Neural progenitor cell (in vitro differentiated cells): ENCODE measurements around the gene TIAM1. TPM values are rescaled to one million over a fixed set of nuclear protein-coding genes. Genes with fewer than 3 reads are reported as not detected.

Source experiments
- DNase-seq: peaks from one replicate; pipeline ENCODE4 v3.0.0-alpha.2; 2016; ENCODE audit warnings: low spot score
- H2AFZ ChIP-seq: fragments of 200-600 bp; sonication (generic); replicated peaks from 2 replicates; pipeline ENCODE4 v1.6.1; 2016; ENCODE audit warnings: antibody characterized with exemption
- H3F3A ChIP-seq: fragments of 200-600 bp; sonication (generic); 2 replicates; pipeline ENCODE4 v1.6.1; 2016; ENCODE audit warnings: antibody characterized with exemption, low read depth
- H3K27ac ChIP-seq: fragments of 200-600 bp; sonication (generic); 2 replicates; pipeline ENCODE4 v1.5.1; 2016; ENCODE audit warnings: mild to moderate bottlenecking
- H3K27me3 ChIP-seq: fragments of 200-600 bp; sonication (generic); 2 replicates; pipeline ENCODE4 v1.6.1; 2016; ENCODE audit warnings: mild to moderate bottlenecking, moderate library complexity
- H3K36me3 ChIP-seq: fragments of 200-600 bp; sonication (generic); 2 replicates; pipeline ENCODE4 v1.5.1; 2016
- H3K4me1 ChIP-seq: fragments of 200-600 bp; sonication (generic); 2 replicates; pipeline ENCODE4 v1.6.1; 2016; ENCODE audit warnings: mixed run types
- H3K4me2 ChIP-seq: fragments of 200-600 bp; sonication (generic); 2 replicates; pipeline ENCODE4 v1.6.1; 2016
- H3K4me3 ChIP-seq: fragments of 200-600 bp; sonication (generic); 2 replicates; pipeline ENCODE4 v1.5.1; 2016
- H3K79me2 ChIP-seq: fragments of 200-600 bp; sonication (generic); 2 replicates; pipeline ENCODE4 v1.6.1; 2016; ENCODE audit warnings: low read depth
- H3K9ac ChIP-seq: fragments of 200-600 bp; sonication (generic); 2 replicates; pipeline ENCODE4 v1.6.1; 2016
- H3K9me3 ChIP-seq: fragments of 200-600 bp; sonication (generic); 2 replicates; pipeline ENCODE4 v1.5.1; 2016; ENCODE audit warnings: low read depth
- H4K20me1 ChIP-seq: fragments of 200-600 bp; sonication (generic); 2 replicates; pipeline ENCODE4 v1.6.1; 2016; ENCODE audit warnings: low read depth
- H3K27ac Mint-ChIP-seq: 3 replicates; pipeline ENCODE4 v1.8.0; 2021; ENCODE audit warnings: mixed read lengths
- H3K27me3 Mint-ChIP-seq: 2 replicates; pipeline ENCODE4 v1.8.0; 2022; ENCODE audit warnings: low read depth, mild to moderate bottlenecking, inconsistent platforms, moderate library complexity, mixed read lengths; ENCODE audit not compliant: insufficient read depth
- H3K36me3 Mint-ChIP-seq: 3 replicates; pipeline ENCODE4 v1.8.0; 2021; ENCODE audit warnings: mixed read lengths
- H3K4me1 Mint-ChIP-seq: 3 replicates; pipeline ENCODE4 v1.8.0; 2021; ENCODE audit warnings: mixed read lengths
- H3K4me3 Mint-ChIP-seq: 3 replicates; pipeline ENCODE4 v1.8.0; 2021; ENCODE audit warnings: mild to moderate bottlenecking, moderate library complexity, mixed read lengths
- H3K9me3 Mint-ChIP-seq: 3 replicates; pipeline ENCODE4 v1.8.0; 2020; ENCODE audit warnings: mixed read lengths
- EZH2 ChIP-seq: fragments of 200-600 bp; sonication (generic); IDR thresholded peaks from 2 replicates; pipeline ENCODE4 v1.6.1; 2017; ENCODE audit warnings: antibody characterized with exemption, mild to moderate bottlenecking, moderate library complexity
- EZH2phosphoT487 ChIP-seq: fragments of 200-600 bp; sonication (generic); IDR thresholded peaks from 2 replicates; pipeline ENCODE4 v1.6.1; 2017; ENCODE audit warnings: antibody characterized with exemption
- total RNA-seq: library from RNA; depleted of rRNA; stranded (reverse); fragments of >200 nt; gene quantifications from 2 replicates; pipeline ENCODE4 v1.2.3, GENCODE V29; 2015; ENCODE audit warnings: low replicate concordance
- TF ChIP-seq, protein P1 (sequence below): fragments of 200-600 bp; sonication (generic); IDR thresholded peaks from 2 replicates; pipeline ENCODE4 v1.5.1; 2017; ENCODE audit warnings: antibody characterized with exemption, mild to moderate bottlenecking

TIAM1 gene
- total RNA-seq, 1 donor from 2014 or later: 27.2 TPM

DNA sequence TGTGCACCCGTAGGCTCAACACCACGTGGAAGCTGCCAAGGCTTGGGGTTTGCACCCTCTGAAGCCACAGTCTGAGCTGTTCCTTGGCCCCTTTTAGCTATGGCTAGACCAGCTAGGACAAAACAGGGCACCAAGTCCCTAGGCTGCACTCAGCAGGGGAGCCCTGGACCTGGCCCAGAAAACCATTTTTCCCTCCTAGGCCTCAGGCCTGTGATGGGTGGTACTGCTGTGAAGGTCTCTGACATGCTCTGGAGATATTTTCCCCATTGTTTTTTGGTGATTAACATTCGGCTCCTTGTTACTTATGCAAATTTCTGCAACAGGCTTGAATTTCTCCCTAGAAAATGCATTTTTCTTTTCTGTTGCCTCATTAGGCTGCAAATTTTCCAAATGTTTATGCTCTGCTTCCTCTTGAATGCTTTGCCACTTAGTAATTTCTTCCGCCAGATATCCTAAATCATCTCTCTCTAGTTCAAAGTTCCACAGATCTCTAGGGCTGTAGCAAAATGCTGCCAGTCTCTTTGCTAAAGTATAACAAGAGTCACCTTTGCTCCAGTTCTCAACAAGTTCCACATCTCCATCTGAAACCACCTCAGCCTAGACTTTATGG, 236.8 kb downstream of the TIAM1 start:
- no peak for DNase-seq
- Mint-ChIP-seq H3K27me3 (no peaks in the 10 kb centered on the region), H3K36me3 (peaks cover 21% of the 10 kb centered on the region), H3K27ac (no peak overlapping the region), H3K4me1 (peaks cover 10% of the 10 kb centered on the region), H3K9me3 (peaks cover 23% of the 10 kb centered on the region), H3K4me3 (no peak overlapping the region)
- Histone ChIP-seq H2AFZ (no peak overlapping the region), H3K36me3 (no peaks in the 10 kb centered on the region), H3K4me3 (no peak overlapping the region), H3F3A (no peaks in the 10 kb centered on the region), H3K4me1 (no peaks in the 10 kb centered on the region), H3K79me2 (no peaks in the 10 kb centered on the region), H3K27me3 (no peaks in the 10 kb centered on the region), H3K4me2 (no peak overlapping the region), H3K9me3 (no peaks in the 10 kb centered on the region), H3K9ac (no peak overlapping the region), H4K20me1 (no peaks in the 10 kb centered on the region), H3K27ac (no peak overlapping the region)
- TF ChIP-seq EZH2phosphoT487: no peak
- TF ChIP-seq, protein P1, sequence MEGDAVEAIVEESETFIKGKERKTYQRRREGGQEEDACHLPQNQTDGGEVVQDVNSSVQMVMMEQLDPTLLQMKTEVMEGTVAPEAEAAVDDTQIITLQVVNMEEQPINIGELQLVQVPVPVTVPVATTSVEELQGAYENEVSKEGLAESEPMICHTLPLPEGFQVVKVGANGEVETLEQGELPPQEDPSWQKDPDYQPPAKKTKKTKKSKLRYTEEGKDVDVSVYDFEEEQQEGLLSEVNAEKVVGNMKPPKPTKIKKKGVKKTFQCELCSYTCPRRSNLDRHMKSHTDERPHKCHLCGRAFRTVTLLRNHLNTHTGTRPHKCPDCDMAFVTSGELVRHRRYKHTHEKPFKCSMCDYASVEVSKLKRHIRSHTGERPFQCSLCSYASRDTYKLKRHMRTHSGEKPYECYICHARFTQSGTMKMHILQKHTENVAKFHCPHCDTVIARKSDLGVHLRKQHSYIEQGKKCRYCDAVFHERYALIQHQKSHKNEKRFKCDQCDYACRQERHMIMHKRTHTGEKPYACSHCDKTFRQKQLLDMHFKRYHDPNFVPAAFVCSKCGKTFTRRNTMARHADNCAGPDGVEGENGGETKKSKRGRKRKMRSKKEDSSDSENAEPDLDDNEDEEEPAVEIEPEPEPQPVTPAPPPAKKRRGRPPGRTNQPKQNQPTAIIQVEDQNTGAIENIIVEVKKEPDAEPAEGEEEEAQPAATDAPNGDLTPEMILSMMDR: no peak
- no peak for TF ChIP-seq EZH2

DNA sequence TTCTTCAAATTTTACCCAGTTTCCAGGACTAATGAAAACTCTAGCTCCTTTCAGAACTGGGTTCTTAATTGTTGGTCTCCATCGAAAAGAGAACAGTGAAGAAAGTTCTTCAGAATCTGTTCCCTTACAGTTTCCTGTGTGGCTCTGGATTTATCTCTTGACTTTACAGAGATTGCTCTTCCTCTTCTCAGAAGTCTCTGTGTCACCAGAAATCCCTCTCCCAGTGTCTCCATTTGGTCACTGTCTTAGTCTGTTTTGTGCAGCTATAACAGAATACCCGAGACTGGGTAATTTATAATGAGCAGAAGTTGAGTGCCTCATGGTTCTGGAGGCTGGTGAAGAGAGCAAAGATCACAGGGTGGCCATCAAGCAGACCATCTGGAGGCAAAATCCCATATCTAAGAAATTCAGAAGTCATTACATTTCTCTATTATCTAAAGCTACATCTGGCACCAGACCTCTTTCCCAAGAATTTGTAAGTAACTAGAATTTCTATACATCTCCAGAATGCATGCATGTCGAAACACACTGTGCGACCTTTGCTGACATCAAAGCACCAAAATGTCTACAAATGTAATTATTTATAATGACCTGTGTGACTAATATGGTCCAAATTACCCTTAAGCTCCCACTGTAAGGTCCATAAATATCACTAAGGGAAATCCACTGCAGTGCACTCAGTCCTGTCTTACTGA, 240.3 kb downstream of the TIAM1 start:
- TF ChIP-seq, protein P1: no peak
- TF ChIP-seq EZH2phosphoT487: no peak
- TF ChIP-seq EZH2: no peak
- H3F3A ChIP-seq: no peaks in the 10 kb centered on the region
- no peaks in the 10 kb centered on the region for H3K36me3 ChIP-seq
- no peak overlapping the region for H3K4me2 ChIP-seq
- no peak overlapping the region for H2AFZ ChIP-seq
- no peaks in the 10 kb centered on the region for H3K79me2 ChIP-seq
- no peak overlapping the region for H3K27ac ChIP-seq
- no peaks in the 10 kb centered on the region for H3K4me1 ChIP-seq
- H3K4me1 Mint-ChIP-seq: no peaks in the 10 kb centered on the region
- H3K4me3 Mint-ChIP-seq: no peak overlapping the region
- no peak overlapping the region for H3K27ac Mint-ChIP-seq
- H3K27me3 ChIP-seq: peaks cover 4% of the 10 kb centered on the region
- no peak overlapping the region for H3K4me3 ChIP-seq
- no peaks in the 10 kb centered on the region for H4K20me1 ChIP-seq
- H3K9ac ChIP-seq: no peak overlapping the region
- H3K9me3 ChIP-seq: no peaks in the 10 kb centered on the region
- H3K36me3 Mint-ChIP-seq: peaks cover 21% of the 10 kb centered on the region
- H3K27me3 Mint-ChIP-seq: no peaks in the 10 kb centered on the region
- peaks cover 23% of the 10 kb centered on the region for H3K9me3 Mint-ChIP-seq
- no peak for DNase-seq

DNA sequence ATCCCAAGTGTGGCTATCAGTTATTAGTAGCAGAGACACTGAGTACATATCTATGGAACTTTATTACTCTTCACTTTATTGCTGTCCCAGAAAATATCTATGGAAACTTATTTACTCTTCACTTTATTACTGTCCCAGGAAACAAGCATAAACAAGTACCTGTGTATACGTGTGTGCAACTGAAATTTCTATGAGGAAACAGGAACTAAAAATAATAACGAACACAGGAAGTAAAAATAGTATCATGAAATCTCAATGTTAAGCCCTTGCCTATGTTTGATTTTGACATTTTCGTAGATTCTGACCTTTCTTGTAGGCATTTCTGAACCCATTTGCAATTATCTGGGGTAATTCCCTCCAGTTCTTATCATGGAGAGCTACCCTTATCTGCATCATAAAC, 240.9 kb downstream of the TIAM1 start:
- Mint-ChIP-seq H3K4me1 (peaks cover 2% of the 10 kb centered on the region), H3K4me3 (no peak overlapping the region), H3K27me3 (peaks cover 1% of the 10 kb centered on the region), H3K36me3 (peaks cover 21% of the 10 kb centered on the region), H3K27ac (no peak overlapping the region), H3K9me3 (peaks cover 25% of the 10 kb centered on the region)
- Histone ChIP-seq H3K4me1 (no peaks in the 10 kb centered on the region), H3K36me3 (no peaks in the 10 kb centered on the region), H3K27me3 (peaks cover 4% of the 10 kb centered on the region), H3F3A (no peaks in the 10 kb centered on the region), H3K27ac (no peak overlapping the region), H4K20me1 (no peaks in the 10 kb centered on the region), H3K9me3 (no peaks in the 10 kb centered on the region), H3K9ac (no peak overlapping the region), H2AFZ (no peak overlapping the region), H3K4me2 (no peak overlapping the region), H3K4me3 (no peak overlapping the region), H3K79me2 (no peaks in the 10 kb centered on the region)
- TF ChIP-seq EZH2phosphoT487 (no peak), EZH2 (no peak)
- TF ChIP-seq, protein P1: no peak
- no peak for DNase-seq
